GM21737 (cell line): ENCODE measurements around the gene MAGI2.

Source experiments
- ATAC-seq: cut with Tn5 transposase; IDR thresholded peaks from one replicate; pipeline ENCODE4 v1.9.1; 2021; ENCODE audit warnings: mild to moderate bottlenecking, moderate library complexity; ENCODE audit not compliant: unreplicated experiment

Gene MAGI2

GRCh38 chr7:79180533-79180932 is 272.9 kb downstream of the MAGI2 start:
- no peak for ATAC-seq

GRCh38 chr7:79176859-79177477 is 276.5 kb downstream of the MAGI2 start:
- ATAC-seq: no peak

GRCh38 chr7:79175374-79175773 is 278.1 kb downstream of the MAGI2 start:
- ATAC-seq: no peak

DNA sequence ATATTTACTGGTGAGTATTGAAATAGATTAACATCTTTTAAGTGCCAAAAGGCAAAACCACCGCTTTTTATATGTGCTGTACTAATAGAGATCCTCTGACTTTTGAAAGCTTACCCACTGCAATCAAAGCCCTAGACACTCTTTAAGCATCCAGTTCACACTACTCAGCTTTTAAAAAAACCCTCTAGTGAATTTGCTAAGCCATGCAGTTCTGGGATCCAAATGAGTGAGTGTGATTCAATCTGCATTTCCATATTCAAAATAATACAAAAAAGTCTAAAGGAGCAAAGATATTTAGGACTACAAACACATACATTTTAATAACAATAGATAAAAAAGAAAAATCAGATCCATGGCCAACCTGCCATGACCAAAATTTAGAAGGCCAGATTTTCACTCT is 288.2 kb downstream of the MAGI2 start:
- ATAC-seq: no peak

- no peak for ATAC-seq
Measured at GRCh38 chr7:79159040-79159664, 294.3 kb downstream of the MAGI2 start.

DNA sequence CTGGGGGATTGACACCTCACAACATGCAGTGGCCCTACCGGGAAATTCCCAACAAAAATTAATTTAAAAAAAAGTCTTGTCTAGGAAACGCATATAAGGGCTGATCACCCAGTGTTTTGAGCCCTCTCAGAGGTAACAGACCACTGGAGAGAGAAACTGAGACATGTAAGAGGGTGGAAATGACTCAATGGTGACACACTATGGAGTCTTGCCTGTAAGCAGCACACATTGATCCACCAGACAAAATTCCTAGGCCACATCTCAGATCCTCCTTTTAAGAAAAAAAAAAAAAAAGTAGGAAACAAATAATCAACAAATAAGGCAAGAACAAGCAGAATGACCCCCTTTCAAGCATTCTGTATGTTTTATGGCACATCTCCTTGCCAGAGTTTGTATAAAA is 296.2 kb downstream of the MAGI2 start:
- ATAC-seq: no peak

DNA sequence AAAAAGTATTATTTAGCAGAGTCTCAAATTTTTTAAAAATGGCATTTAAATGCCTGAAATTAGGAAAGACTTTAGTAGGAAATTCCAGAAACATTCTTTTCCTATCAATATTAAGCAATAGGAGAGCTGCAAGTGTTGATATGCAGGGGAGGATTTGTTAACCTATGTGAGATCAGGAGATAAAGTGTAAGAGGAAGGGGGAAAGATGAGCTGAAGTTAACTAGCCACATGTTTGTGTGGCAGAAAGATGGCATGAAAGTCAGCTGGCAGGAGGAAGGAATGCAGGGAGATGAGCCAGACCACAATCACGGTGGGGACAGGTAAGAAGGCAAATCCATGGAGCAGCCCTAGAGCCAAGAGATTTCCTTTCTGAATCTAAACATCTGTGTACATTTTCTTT is 303.6 kb downstream of the MAGI2 start:
- no peak for ATAC-seq

GRCh38 chr7:79142706-79143105 is 310.8 kb downstream of the MAGI2 start:
- no peak for ATAC-seq

DNA sequence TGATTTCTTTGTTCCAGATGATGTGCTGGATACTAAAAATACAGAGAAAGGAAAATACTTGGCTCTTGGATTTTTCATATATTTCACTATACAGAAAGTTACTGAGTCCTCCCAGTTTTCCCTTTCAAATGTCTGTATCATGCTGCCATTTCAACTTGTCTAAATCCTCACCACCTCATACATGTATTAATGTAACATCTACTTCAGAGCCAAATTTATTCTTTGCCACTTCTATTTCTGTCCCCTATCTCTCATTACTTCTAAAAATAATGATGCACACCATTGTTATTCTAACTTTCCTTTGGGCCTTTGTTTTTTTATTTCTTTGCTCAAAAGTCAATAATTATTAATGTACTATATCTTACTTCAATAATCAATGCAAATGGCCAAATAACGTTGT is 312.2 kb downstream of the MAGI2 start:
- no peak for ATAC-seq

GRCh38 chr7:79137942-79138341 is 315.5 kb downstream of the MAGI2 start:
- ATAC-seq: no peak

GRCh38 chr7:79132844-79133451 is 320.5 kb downstream of the MAGI2 start:
- ATAC-seq: no peak

DNA sequence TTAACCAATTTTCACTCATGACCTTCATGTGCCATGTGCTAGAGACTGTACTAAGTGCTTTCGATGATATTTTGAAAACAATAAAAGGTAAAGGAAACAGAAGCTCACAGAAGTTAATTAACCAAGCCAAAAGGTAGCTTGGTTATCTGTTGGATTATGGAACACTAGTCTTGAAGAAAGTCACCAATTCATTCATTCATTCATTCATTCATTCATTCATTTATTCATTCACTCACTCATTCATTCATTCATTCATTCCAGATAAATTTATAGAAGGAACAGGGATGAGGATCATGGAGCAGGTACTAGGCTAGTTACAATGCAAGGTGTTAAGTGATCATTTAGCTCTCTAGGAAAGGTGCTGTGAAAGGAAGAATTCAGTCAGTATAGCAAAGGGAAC is 322.8 kb downstream of the MAGI2 start:
- ATAC-seq: no peak

DNA sequence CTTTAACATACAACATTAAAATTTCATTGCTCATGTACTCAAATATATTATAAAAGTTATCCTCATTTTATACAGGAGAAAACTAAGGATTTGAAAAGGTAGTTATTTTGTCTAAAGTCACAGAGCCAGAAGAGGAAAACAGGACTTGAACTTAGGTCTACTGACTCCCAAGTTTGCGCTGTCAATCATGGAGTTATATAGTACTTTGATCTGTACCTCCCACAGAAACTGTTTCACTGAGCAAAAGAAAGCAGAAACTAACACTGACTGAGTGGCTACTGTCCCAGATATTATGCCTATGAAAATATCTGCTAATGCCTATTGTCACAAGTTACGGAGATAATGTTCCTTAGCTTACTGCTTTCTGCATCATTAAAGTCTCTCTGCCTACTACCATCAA is 329.1 kb downstream of the MAGI2 start:
- no peak for ATAC-seq

- no peak for ATAC-seq
Measured at GRCh38 chr7:79118143-79118542, 335.3 kb downstream of the MAGI2 start.

- ATAC-seq: no peak
Measured at GRCh38 chr7:79096361-79096805, 357.1 kb downstream of the MAGI2 start.

GRCh38 chr7:79093421-79093820 is 360.0 kb downstream of the MAGI2 start:
- no peak for ATAC-seq

DNA sequence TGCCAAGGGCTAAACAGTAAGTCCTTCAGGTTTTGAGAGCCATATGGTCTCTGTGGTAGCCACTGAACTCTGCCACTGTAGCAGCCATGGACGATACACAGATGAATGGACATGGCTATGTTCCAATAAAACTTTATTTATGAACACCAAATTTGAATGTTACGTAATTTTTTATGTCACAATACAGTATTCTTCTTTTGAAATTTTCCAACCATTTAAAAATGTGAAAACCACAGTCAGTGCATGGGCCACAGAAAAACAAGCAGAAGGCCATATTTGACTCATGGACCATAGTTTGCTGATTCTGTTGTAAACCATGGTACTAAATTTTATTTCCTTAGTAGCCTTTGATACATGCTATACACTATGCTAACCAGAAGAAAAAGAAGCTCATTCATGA is 361.8 kb downstream of the MAGI2 start:
- no peak for ATAC-seq

DNA sequence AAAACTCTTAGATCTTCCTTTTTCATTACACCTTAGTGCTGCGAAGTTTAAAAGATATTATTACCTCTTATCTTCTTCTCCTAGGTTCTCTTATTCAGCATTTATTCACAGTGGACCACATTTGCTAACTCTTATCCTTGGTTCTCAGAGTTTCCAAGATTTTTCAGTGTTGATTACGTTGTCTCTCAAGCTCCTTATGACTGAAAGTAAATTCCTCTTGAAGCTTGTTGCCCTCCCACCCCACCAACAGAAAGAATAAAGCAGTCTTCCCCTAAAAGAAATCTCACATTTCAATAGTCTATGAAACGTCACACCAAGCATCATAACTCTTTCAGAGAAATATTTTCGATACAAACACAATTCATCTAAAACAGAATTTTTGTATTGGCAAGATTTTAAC is 362.5 kb downstream of the MAGI2 start:
- no peak for ATAC-seq

DNA sequence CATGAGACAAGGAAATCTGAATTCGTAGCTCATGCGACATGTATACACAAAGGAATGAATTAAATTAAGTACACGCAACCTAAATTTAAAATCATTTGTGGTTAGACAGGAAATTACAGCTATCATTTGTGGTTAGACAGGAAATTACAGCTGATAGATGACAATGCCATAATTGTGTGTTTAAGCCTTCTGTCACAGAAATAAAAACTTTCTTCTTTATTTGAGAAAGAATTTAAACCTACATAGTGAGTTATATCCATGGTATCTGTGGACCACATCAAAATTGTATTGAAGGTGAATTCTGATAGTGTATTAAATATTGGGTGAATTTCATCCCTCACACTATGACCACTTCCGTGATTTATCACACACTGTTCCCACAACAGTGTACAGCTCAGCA is 362.9 kb downstream of the MAGI2 start:
- ATAC-seq: no peak

DNA sequence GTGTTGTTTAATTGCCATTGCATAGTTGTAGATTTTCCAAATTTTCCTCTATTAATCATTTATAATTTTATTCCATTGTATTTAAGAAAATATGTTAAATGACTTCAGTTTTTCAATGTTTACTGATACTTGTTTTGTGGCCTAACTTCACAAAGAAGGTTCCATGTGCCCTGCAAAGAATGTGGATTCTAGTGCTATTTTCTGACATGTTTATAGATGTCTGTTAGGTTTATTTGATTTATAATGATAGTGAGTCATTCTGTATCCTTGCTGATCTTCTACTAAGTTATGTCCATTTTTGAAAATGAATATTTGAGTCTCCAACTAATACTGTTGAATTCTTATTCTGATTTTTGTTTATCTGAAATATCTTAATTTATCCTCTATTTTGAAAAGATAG is 369.0 kb downstream of the MAGI2 start:
- ATAC-seq: no peak

DNA sequence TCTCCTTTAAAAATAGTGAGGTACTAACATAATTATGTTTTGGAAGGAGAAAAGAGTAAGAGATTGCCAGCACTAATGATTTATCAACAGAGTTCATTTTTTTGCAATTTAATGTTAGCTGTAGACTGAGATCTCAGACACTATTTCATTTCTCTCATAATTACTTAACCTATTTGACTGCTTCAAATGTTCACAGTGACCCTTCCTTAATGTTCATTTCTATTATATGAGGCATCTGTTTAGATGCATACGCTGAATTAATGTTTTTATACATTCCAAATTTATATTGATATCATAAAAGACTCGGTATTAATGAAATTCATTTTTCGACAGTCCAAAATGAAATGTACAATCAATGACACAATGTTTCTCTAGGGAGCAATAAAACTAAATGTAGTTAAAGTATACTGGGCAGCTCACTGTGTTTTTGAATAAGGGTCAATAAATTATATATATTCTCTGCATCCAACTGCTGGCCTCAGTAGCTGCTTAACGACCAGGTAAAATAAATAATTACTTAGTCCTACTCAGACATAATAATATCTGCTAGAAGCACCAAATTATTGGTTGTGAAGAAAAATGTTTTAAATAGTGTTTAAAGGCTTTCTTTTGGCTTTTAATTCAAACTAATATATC is 373.4 kb downstream of the MAGI2 start:
- ATAC-seq: no peak

DNA sequence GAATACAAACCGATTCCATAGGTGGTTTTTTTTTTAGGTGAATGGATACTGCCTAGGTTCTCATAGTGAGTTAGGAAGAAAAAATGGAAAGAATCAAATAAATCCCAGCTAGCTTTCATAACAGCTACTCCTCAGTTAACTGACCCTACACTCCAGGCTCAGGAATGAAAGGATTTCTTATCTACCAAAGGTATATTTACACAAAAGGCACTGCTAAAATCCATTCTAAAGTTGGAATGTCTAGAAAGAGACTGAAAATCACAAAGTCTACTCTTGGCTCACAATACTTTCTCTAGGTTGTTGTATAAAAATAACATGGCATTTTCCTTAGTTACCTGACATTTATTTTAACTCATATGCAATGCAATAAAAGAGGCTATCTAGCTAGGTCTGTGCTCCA is 375.2 kb downstream of the MAGI2 start:
- no peak for ATAC-seq
